Measurements from ENCODE around the gene CSNK1E. TPM values are rescaled to one million over a fixed set of nuclear protein-coding genes. Genes with fewer than 3 reads are reported as not detected.

Gene CSNK1E
- total RNA-seq, 4 donors from 2014 or later: 29.8 to 66.3 (median 40.3) TPM

DNA sequence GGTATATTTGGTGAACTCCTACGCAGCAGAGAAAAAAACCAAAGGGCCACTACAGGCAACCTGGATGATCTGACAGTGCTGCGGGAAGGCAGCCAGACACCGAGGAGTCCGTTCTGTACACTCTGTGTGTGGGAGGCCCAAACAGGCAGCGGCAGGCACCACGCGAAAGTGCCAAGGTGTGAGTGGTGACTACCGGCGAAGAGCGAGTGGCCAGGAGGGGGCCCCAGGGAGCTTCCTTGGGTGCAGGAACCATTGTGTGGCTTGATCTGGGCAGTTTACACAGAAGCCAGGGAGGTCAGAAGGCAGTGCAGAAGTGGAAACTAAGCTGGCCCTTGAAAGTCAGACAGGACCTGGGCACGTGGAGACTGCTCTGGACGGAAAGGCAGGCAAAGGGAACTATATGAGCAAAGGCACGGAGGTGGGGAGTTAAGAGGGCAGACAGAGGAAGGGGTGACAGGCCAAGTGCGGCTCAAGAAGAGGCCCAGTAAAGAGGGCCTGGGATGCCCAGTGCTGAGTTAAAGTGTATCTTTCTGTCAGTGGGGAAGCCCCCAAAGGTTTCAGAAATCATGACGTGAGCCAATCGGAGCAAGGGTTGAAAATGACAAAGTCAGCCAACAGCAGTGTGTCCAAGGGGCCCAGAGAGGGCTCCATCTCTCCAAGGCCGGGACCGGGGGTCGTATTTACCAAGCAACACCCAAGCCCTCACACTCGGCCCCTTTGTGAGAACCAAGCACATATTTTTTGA is 55.0 kb downstream of the CSNK1E start:
- H3K9me3 ChIP-seq: no peaks in the 10 kb centered on the region
- ATAC-seq (peak; percentile 25 to 79), DNase-seq (peak in 1 of 2 donors; percentile 61)
- intact Hi-C loops (cut with DNase I; ENCODE audit: low total_unique reads) (loop anchor here (2.0 kb wide), 1 partner anchor 91 kb away; no protein-coding TSS in a partner anchor), in situ Hi-C loops (cut with MboI; ENCODE audit: low sequenced_read_pairs in 4 of 4) (loop anchor here in 3 of 4 donors (5.0 to 25.0 kb wide), 3 partner anchors 90 to 100 kb away; no protein-coding TSS in a partner anchor)
- H3K27ac ChIP-seq: peak overlapping the region; percentile 51 to 79 (median 77)
- no peaks in the 10 kb centered on the region for H3K36me3 ChIP-seq
- no peaks in the 10 kb centered on the region for H3K27me3 ChIP-seq
- H3K4me3 ChIP-seq: no peak overlapping the region
- peaks cover 73 to 79% of the 10 kb centered on the region in 2 donors for H3K4me1 ChIP-seq
- no peak for TF ChIP-seq POLR2A (IDR thresholded peaks at IDR 0.05)
- TF ChIP-seq, protein P1, sequence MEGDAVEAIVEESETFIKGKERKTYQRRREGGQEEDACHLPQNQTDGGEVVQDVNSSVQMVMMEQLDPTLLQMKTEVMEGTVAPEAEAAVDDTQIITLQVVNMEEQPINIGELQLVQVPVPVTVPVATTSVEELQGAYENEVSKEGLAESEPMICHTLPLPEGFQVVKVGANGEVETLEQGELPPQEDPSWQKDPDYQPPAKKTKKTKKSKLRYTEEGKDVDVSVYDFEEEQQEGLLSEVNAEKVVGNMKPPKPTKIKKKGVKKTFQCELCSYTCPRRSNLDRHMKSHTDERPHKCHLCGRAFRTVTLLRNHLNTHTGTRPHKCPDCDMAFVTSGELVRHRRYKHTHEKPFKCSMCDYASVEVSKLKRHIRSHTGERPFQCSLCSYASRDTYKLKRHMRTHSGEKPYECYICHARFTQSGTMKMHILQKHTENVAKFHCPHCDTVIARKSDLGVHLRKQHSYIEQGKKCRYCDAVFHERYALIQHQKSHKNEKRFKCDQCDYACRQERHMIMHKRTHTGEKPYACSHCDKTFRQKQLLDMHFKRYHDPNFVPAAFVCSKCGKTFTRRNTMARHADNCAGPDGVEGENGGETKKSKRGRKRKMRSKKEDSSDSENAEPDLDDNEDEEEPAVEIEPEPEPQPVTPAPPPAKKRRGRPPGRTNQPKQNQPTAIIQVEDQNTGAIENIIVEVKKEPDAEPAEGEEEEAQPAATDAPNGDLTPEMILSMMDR (IDR thresholded peaks at IDR 0.05 in 4 of 5, conservative IDR thresholded peaks at IDR 0.05 in 1 of 5): peak; percentile 57 to 72 (median 64)

DNA sequence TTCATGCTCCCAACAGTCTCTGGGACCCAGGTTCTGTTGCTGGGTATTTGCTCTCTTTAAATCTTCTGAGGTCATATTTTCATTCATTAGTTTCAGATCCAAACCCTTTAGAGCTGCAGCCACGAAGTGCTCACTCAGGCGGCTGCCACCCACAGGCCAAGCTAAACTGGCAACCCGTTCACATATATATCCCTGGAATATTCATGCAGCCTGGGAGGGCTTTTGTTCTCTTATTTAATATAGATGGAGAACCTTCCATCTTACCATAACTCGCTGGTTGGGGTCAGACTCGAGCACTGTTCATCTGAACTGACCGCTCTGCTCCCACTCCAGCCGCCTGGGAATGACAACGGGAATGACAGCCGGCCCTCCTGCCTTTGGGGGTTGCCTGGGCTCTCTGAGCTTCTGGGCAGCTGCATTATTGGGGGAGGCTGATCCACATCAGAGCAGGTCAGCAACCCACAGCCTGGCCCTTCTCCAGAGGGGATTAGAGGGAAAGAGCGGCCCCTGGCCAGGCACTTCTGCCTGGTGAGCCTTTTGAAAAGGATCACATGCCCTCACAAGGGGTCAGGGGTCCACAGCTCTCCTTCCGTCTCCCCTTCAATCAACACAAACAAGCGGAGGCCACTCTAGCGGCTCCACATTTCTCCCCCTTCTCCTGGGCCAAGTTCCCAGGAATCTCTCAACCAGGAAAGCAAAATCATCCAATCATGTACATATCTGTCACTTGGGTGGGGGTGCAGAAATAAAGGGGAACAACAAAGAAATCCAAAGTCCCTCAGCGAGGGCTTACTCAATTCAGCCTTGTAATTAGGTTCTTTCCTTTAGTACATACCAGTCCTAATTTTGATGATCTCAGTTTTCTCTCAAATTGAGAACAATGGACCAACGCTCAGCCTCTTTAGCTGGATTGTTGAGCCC is 56.2 kb downstream of the CSNK1E start:
- TF ChIP-seq, protein P1 (IDR thresholded peaks at IDR 0.05 in 4 of 5, conservative IDR thresholded peaks at IDR 0.05 in 1 of 5): no peak
- no peak for TF ChIP-seq POLR2A (IDR thresholded peaks at IDR 0.05)
- ATAC-seq: no peak
- Histone ChIP-seq H3K4me3 (no peak overlapping the region), H3K27me3 (no peaks in the 10 kb centered on the region), H3K9me3 (no peaks in the 10 kb centered on the region), H3K36me3 (no peaks in the 10 kb centered on the region), H3K4me1 (peaks cover 73 to 79% of the 10 kb centered on the region in 2 donors), H3K27ac (peak overlapping the region; percentile 51 to 79 (median 77))
- in situ Hi-C loops (cut with MboI; ENCODE audit: low sequenced_read_pairs in 4 of 4): loop anchor here in 3 of 4 donors (5.0 to 25.0 kb wide), 3 partner anchors 91 to 101 kb away; no protein-coding TSS in a partner anchor
- intact Hi-C loops (cut with DNase I; ENCODE audit: low total_unique reads): no loop called here
- DNase-seq: no peak

DNA sequence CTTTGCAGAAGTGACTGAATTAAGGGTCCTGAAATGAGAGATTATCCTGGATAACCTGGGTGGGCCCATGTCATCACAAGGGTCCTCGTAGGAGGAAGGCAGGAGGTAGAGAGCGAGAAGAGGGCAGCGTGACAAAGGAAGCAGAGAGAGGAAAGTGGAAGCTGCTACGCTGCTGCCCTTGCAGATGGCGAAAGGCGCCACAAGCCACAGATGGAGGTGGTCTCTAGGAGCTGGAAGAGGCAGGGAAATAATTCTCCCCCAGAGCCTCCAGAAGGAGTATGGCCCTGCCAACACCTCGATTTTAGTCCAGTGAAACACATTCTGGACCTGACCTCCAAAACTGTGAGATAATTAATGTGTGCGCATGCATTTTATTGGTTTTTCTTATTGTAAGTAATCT is 57.9 kb downstream of the CSNK1E start:
- in situ Hi-C loops (cut with MboI; ENCODE audit: low sequenced_read_pairs in 4 of 4) (loop anchor here in 1 of 4 donors (25.0 kb wide), 1 partner anchor 103 kb away; no protein-coding TSS in a partner anchor), intact Hi-C loops (cut with DNase I; ENCODE audit: low total_unique reads) (no loop called here)
- Histone ChIP-seq H3K4me1 (peaks cover 71 to 73% of the 10 kb centered on the region in 2 donors), H3K27me3 (no peaks in the 10 kb centered on the region), H3K4me3 (no peak overlapping the region), H3K36me3 (no peaks in the 10 kb centered on the region), H3K9me3 (no peaks in the 10 kb centered on the region), H3K27ac (peak overlapping the region; percentile 51 to 79 (median 77))
- TF ChIP-seq, protein P1 (IDR thresholded peaks at IDR 0.05 in 4 of 5, conservative IDR thresholded peaks at IDR 0.05 in 1 of 5): no peak
- no peak for TF ChIP-seq POLR2A (IDR thresholded peaks at IDR 0.05)
- DNase-seq (no peak), ATAC-seq (no peak)

DNA sequence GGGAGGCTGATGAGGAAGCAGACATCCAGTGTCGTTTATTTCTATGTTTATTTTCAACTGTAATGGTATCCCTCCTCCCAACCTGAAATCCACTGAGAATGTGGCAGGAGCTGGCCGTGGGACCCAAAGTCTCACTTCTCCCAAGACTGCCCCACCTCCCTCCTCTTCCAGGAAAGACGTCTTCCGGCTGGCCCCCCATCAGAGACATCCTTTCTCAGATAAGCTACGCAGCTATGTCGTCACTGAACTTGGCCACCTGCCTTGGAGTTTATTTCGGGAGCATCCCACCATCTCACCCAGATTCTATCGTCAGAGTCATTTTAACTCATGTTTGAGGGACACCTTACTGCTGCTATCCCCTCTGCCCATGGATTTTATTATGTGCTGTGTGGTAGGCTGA is 58.3 kb downstream of the CSNK1E start:
- in situ Hi-C loops (cut with MboI; ENCODE audit: low sequenced_read_pairs in 4 of 4): loop anchor here in 1 of 4 donors (25.0 kb wide), 1 partner anchor 103 kb away; no protein-coding TSS in a partner anchor
- DNase-seq: peak in 1 of 2 donors; percentile 48

More for the DNA sequence above, 58.3 kb downstream of the CSNK1E start:
- intact Hi-C loops (cut with DNase I; ENCODE audit: low total_unique reads): no loop called here
- TF ChIP-seq POLR2A (IDR thresholded peaks at IDR 0.05): peak; percentile 25 to 27
- TF ChIP-seq, protein P1 (IDR thresholded peaks at IDR 0.05 in 4 of 5, conservative IDR thresholded peaks at IDR 0.05 in 1 of 5): no peak
- Histone ChIP-seq H3K9me3 (no peaks in the 10 kb centered on the region), H3K4me1 (peaks cover 73 to 78% of the 10 kb centered on the region in 2 donors), H3K27ac (peak overlapping the region; percentile 51 to 79 (median 77)), H3K36me3 (no peaks in the 10 kb centered on the region), H3K27me3 (no peaks in the 10 kb centered on the region), H3K4me3 (no peak overlapping the region)
- ATAC-seq: peak; percentile 15 to 20

Data from gastrocnemius medialis (tissue), 4 donors.